Hepatocyte (in vitro differentiated cells): Measurements from ENCODE around the gene MESD. TPM values are rescaled to one million over a fixed set of nuclear protein-coding genes. Genes with fewer than 3 reads are reported as not detected.

Experiments used
- DNase-seq: peaks from one replicate; pipeline ENCODE4 v3.0.0-alpha.2; 2016; ENCODE audit warnings: low spot score
- H2AFZ ChIP-seq: fragments of 200-600 bp; sonication (generic); 2 replicates; pipeline ENCODE4 v1.6.0; 2016; ENCODE audit warnings: antibody characterized with exemption, mild to moderate bottlenecking
- H3K27ac ChIP-seq: fragments of 200-600 bp; sonication (generic); 2 replicates; pipeline ENCODE4 v1.5.1; 2016; ENCODE audit warnings: mild to moderate bottlenecking
- H3K27me3 ChIP-seq: fragments of 200-600 bp; sonication (generic); 2 replicates; pipeline ENCODE4 v1.6.1; 2016
- H3K36me3 ChIP-seq: fragments of 200-600 bp; sonication (generic); replicated peaks from 2 replicates; pipeline ENCODE4 v1.5.1; 2016; ENCODE audit warnings: low read depth; ENCODE audit not compliant: insufficient read depth
- H3K4me1 ChIP-seq: fragments of 200-600 bp; sonication (generic); 2 replicates; pipeline ENCODE4 v1.5.1; 2016; ENCODE audit warnings: mild to moderate bottlenecking, moderate library complexity; ENCODE audit not compliant: insufficient read depth
- H3K4me2 ChIP-seq: fragments of 200-600 bp; sonication (generic); 2 replicates; pipeline ENCODE4 v1.6.0; 2016
- H3K4me3 ChIP-seq: fragments of 200-600 bp; sonication (generic); 2 replicates; pipeline ENCODE4 v1.5.1; 2016; ENCODE audit warnings: mild to moderate bottlenecking
- H3K79me2 ChIP-seq: fragments of 200-600 bp; sonication (generic); 2 replicates; pipeline ENCODE4 v1.6.0; 2017; ENCODE audit warnings: mild to moderate bottlenecking
- H3K9me2 ChIP-seq: fragments of 200-600 bp; sonication (generic); replicated peaks from 2 replicates; pipeline ENCODE4 v1.6.0; 2017; ENCODE audit warnings: mild to moderate bottlenecking; ENCODE audit not compliant: insufficient read depth
- H3K9me3 ChIP-seq: fragments of 200-600 bp; sonication (generic); 2 replicates; pipeline ENCODE4 v1.5.1; 2016; ENCODE audit warnings: low read depth, mild to moderate bottlenecking
- H4K20me1 ChIP-seq: fragments of 200-600 bp; sonication (generic); 2 replicates; pipeline ENCODE4 v1.6.0; 2016; ENCODE audit warnings: mild to moderate bottlenecking; ENCODE audit not compliant: insufficient read depth, poor library complexity, severe bottlenecking
- CTCF ChIP-seq: fragments of 200-600 bp; sonication (generic); IDR thresholded peaks from 2 replicates; pipeline ENCODE4 v1.5.1; 2016; ENCODE audit warnings: antibody characterized with exemption, mild to moderate bottlenecking; ENCODE audit not compliant: poor library complexity
- EZH2 ChIP-seq: fragments of 200-600 bp; sonication (generic); IDR thresholded peaks from 2 replicates; pipeline ENCODE4 v1.6.1; 2016; ENCODE audit warnings: antibody characterized with exemption, mild to moderate bottlenecking, borderline replicate concordance
- EZH2phosphoT487 ChIP-seq: fragments of 200-600 bp; sonication (generic); IDR thresholded peaks from one replicate; pipeline ENCODE4 v1.6.1; 2018; ENCODE audit warnings: antibody characterized with exemption, mild to moderate bottlenecking, low read depth, moderate library complexity; ENCODE audit not compliant: unreplicated experiment, severe bottlenecking
- WGBS: methylation state at CpG from one replicate; pipeline ENCODE4 v1.1.6; 2016; ENCODE audit warnings: low lambda C conversion rate; ENCODE audit errors: missing lambda C conversion rate; 5-methylcytosine and 5-hydroxymethylcytosine counted together
- polyA plus RNA-seq: library from polyadenylated mRNA; unstranded; fragments of >200 nt; fragmentation: Nextera tagmentation; extraction: Ambion mirVana; gene quantifications from 2 replicates; pipeline ENCODE4 v1.2.1, GENCODE V29; 2016
- total RNA-seq: library from RNA; depleted of rRNA; stranded (reverse); fragments of >200 nt; gene quantifications from 2 replicates; pipeline ENCODE4 v1.2.3, GENCODE V29; 2014

MESD gene
- total and polyA plus RNA-seq, 2 experiments from 2014 or later, result 27.1 to 52.2 TPM

GRCh38 chr15:80992441-80992840 lies 2.8 kb upstream of the MESD start:
- no peaks in the 10 kb centered on the region for H3K36me3 ChIP-seq
- no peak overlapping the region for H2AFZ ChIP-seq
- no peak overlapping the region for H3K4me3 ChIP-seq
- TF ChIP-seq CTCF (no peak), EZH2 (no peak), EZH2phosphoT487 (no peak)
- peaks cover 5% of the 10 kb centered on the region for H4K20me1 ChIP-seq
- no peak overlapping the region for H3K27ac ChIP-seq
- H3K79me2 ChIP-seq, result peaks cover 20% of the 10 kb centered on the region
- 100% methylated on average over 1 of the region's 1 CpG for WGBS
- DNase-seq, result no peak
- no peaks in the 10 kb centered on the region for H3K9me3 ChIP-seq
- peaks cover 10% of the 10 kb centered on the region for H3K4me1 ChIP-seq
- no peak overlapping the region for H3K4me2 ChIP-seq
- H3K27me3 ChIP-seq, result no peaks in the 10 kb centered on the region
- no peaks in the 10 kb centered on the region for H3K9me2 ChIP-seq

GRCh38 chr15:80992006-80992405 lies 2.4 kb upstream of the MESD start:
- Histone ChIP-seq H3K4me3 (no peak overlapping the region), H3K27me3 (no peaks in the 10 kb centered on the region), H4K20me1 (peaks cover 7% of the 10 kb centered on the region), H3K9me3 (no peaks in the 10 kb centered on the region), H3K4me2 (no peak overlapping the region), H3K79me2 (peaks cover 25% of the 10 kb centered on the region), H3K9me2 (no peaks in the 10 kb centered on the region), H3K27ac (no peak overlapping the region), H2AFZ (no peak overlapping the region), H3K4me1 (peaks cover 10% of the 10 kb centered on the region), H3K36me3 (no peaks in the 10 kb centered on the region)
- no peak for DNase-seq
- WGBS, result 95% methylated on average over 4 of the region's 4 CpGs
- no peak for TF ChIP-seq EZH2
- TF ChIP-seq CTCF, result no peak
- no peak for TF ChIP-seq EZH2phosphoT487

- Histone ChIP-seq H3K4me2 (no peak overlapping the region), H4K20me1 (peaks cover 9% of the 10 kb centered on the region), H3K27me3 (no peaks in the 10 kb centered on the region), H3K4me3 (no peak overlapping the region), H3K79me2 (peaks cover 31% of the 10 kb centered on the region), H2AFZ (no peak overlapping the region), H3K9me3 (no peaks in the 10 kb centered on the region), H3K36me3 (no peaks in the 10 kb centered on the region), H3K4me1 (peaks cover 10% of the 10 kb centered on the region), H3K9me2 (no peaks in the 10 kb centered on the region), H3K27ac (no peak overlapping the region)
- DNase-seq, result no peak
- TF ChIP-seq EZH2 (no peak), EZH2phosphoT487 (no peak), CTCF (no peak)
- 87% methylated on average over 5 of the region's 5 CpGs for WGBS
These were observed 1.8 kb upstream of the MESD start for GRCh38 chr15:80991421-80991820.

- WGBS, result 63% methylated on average over 1 of the region's 1 CpG
- Histone ChIP-seq H4K20me1 (peaks cover 9% of the 10 kb centered on the region), H3K27ac (no peak overlapping the region), H3K4me1 (peaks cover 10% of the 10 kb centered on the region), H3K4me3 (no peak overlapping the region), H3K79me2 (peaks cover 35% of the 10 kb centered on the region), H3K4me2 (no peak overlapping the region), H3K9me2 (no peaks in the 10 kb centered on the region), H3K9me3 (no peaks in the 10 kb centered on the region), H2AFZ (no peak overlapping the region), H3K27me3 (no peaks in the 10 kb centered on the region), H3K36me3 (no peaks in the 10 kb centered on the region)
- DNase-seq, result no peak
- TF ChIP-seq EZH2phosphoT487 (no peak), EZH2 (no peak), CTCF (no peak)
These were observed 1.3 kb upstream of the MESD start for GRCh38 chr15:80990955-80991354.
